Spleen (tissue), 11 donors: ENCODE data around the gene ERGIC2. TPM values are rescaled to one million over a fixed set of nuclear protein-coding genes. Genes with fewer than 3 reads are reported as not detected.
"Not testable (repeated sequence)": the region's sequence is repeated elsewhere in the genome, so short reads cannot be mapped to it uniquely, and the experiment has no call there.

Source experiments
- DNase-seq: peaks from one replicate; pipeline ENCODE4 v3.0.0-alpha.2; 2020
- H3K27ac ChIP-seq, 8 donors: fragments of 200-600 bp; sonication (generic) in 7 of 8; 1 replicate in 4 of 8; 2 replicates in 4 of 8; pipeline versions ENCODE4 v1.5.0 to v1.8.0; 2016 to 2021; ENCODE audit warnings: inconsistent platforms in 4 of 8, mild to moderate bottlenecking in 4 of 8, moderate library complexity in 1 of 8
- H3K27me3 ChIP-seq, 7 donors: fragments of 200-600 bp; sonication (generic) in 6 of 7; replicated peaks in 1 of 7; 1 replicate in 4 of 7; 2 replicates in 3 of 7; pipeline versions ENCODE4 v1.5.0 to v1.8.0; 2016 to 2021; ENCODE audit warnings: inconsistent platforms in 3 of 7, mild to moderate bottlenecking in 1 of 7
- H3K36me3 ChIP-seq, 6 donors: fragments of 200-600 bp; sonication (generic) in 5 of 6; 1 replicate in 4 of 6; 2 replicates in 2 of 6; pipeline versions ENCODE4 v1.5.0 to v1.8.0; 2016 to 2021; ENCODE audit warnings: inconsistent platforms in 2 of 6
- H3K4me1 ChIP-seq, 6 donors: fragments of 200-600 bp; sonication (generic) in 5 of 6; 1 replicate in 3 of 6; 2 replicates in 3 of 6; pipeline versions ENCODE4 v1.5.0 to v1.8.0; 2016 to 2021; ENCODE audit warnings: inconsistent platforms in 3 of 6
- H3K4me3 ChIP-seq, 8 donors: fragments of 200-600 bp; sonication (generic) in 7 of 8; 1 replicate in 4 of 8; 2 replicates in 4 of 8; pipeline versions ENCODE4 v1.5.0 to v1.8.0; 2016 to 2021; ENCODE audit warnings: inconsistent platforms in 4 of 8, mild to moderate bottlenecking in 4 of 8, moderate library complexity in 2 of 8
- H3K9me3 ChIP-seq, 8 donors: fragments of 200-600 bp; sonication (generic) in 7 of 8; 1 replicate in 4 of 8; 2 replicates in 4 of 8; pipeline versions ENCODE4 v1.5.0 to v1.8.0; 2016 to 2021; ENCODE audit warnings: inconsistent platforms in 4 of 8
- CTCF ChIP-seq, 11 experiments: fragments of 200-600 bp in 7 of 11; fragments of 450-650 bp in 4 of 11; sonication (generic) in 4 of 11; IDR thresholded peaks in 8 of 11; conservative IDR thresholded peaks in 3 of 11; 1 replicate in 7 of 11; 2 replicates in 4 of 11; pipeline versions ENCODE4 v1.4.0 to v1.8.0; 2016 to 2021; ENCODE audit warnings: antibody characterized with exemption in 11 of 11, inconsistent platforms in 4 of 11, mild to moderate bottlenecking in 1 of 11
- POLR2A ChIP-seq, 3 donors: fragments of 450-650 bp; IDR thresholded peaks; one replicate each; pipeline ENCODE4 v1.5.1; 2017; ENCODE audit warnings: antibody characterized with exemption in 3 of 3, mild to moderate bottlenecking in 1 of 3
- POLR2AphosphoS5 ChIP-seq, 3 donors: sonication (generic); formaldehyde crosslinking; IDR thresholded peaks; one replicate each; pipeline ENCODE4 v1.5.1; 2017; ENCODE audit warnings: antibody characterized with exemption in 3 of 3
- WGBS, 5 donors: extraction: QIAGEN DNeasy Blood & Tissue Kit in 3 of 5; methylation state at CpG; one replicate each; pipeline versions ENCODE4 v1.1.5 to v1.1.7; 2013 to 2018; 5-methylcytosine and 5-hydroxymethylcytosine counted together
- intact Hi-C: fragments of 100-400 bp; cut with DNase I; formaldehyde crosslinking; loops from one replicate; pipeline ENCODE4 v1.15.0; 2023; ENCODE audit warnings: low total_unique reads
- polyA plus RNA-seq, 3 donors: library from polyadenylated mRNA; stranded (reverse); fragments of 200-250 nt; gene quantifications; one replicate each; pipeline ENCODE4 v1.2.1, GENCODE V29; 2013
- total RNA-seq, 7 donors: library from RNA; depleted of rRNA in 3 of 7; stranded (reverse); fragments of >200 nt in 3 of 7; fragmentation: NEBNext Ultra II Directional in 4 of 7; extraction: Animal tissue kit (Norgen Biotek cat#: 25700) in 4 of 7; gene quantifications; one replicate each; pipeline versions ENCODE4 v1.1.0 to v1.2.1, GENCODE V29; 2016 to 2021
- donor health status: healthy with polysubstance abuse.
- donor health status: DM: no; HTN: no; CAD: no; lungs with moderate emphysema.
- donor health status: DM: no; HTN: no; CAD: no.
- donor health status: Bipolar disorder and iron deficiency.
- donor health status: healthy.
- donor health status: DM: no; HTN: no; CAD: no.
- donor health status: DM: yes; HTN: yes; CAD: no.

Gene ERGIC2
- total and polyA plus RNA-seq, 10 donors: 26.6 to 65.2 (median 51.2) TPM

DNA sequence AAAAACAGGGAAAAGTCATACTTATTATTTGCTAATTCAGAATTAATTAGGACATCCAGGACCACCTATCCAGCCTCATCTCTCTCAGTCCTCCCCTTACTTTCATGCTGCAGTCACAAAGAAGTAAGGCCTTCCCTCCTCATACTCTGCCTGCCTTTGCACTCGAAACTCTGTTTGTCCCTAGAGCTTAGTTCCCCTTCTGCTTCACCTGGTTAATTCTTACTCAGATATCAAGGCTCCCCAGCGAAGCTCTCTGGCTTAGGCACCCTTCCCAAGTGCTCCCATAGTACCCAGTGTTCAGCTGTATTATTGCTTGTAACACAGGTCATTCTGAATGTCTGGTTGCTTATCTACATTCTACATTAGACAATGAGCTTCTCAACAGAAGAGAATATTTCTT lies 81.3 kb downstream of the ERGIC2 start:
- no peak for TF ChIP-seq POLR2AphosphoS5 (IDR thresholded peaks at IDR 0.05)
- no peak for TF ChIP-seq CTCF (IDR thresholded peaks at IDR 0.05 in 8 of 11, conservative IDR thresholded peaks at IDR 0.05 in 3 of 11)
- no peak for TF ChIP-seq POLR2A (IDR thresholded peaks at IDR 0.05)
- no peak for DNase-seq
- peaks cover 0 to 46% (median 0%) of the 10 kb centered on the region in 6 donors for H3K36me3 ChIP-seq
- 35 to 70% (median 61%) methylated on average over 2 of the region's 2 CpGs for WGBS, 5 donors
- H3K27me3 ChIP-seq: no peaks in the 10 kb centered on the region
- no peaks in the 10 kb centered on the region for H3K9me3 ChIP-seq
- H3K4me3 ChIP-seq: no peak overlapping the region
- intact Hi-C loops: no loop called here
- no peaks in the 10 kb centered on the region for H3K4me1 ChIP-seq
- no peak overlapping the region for H3K27ac ChIP-seq

DNA sequence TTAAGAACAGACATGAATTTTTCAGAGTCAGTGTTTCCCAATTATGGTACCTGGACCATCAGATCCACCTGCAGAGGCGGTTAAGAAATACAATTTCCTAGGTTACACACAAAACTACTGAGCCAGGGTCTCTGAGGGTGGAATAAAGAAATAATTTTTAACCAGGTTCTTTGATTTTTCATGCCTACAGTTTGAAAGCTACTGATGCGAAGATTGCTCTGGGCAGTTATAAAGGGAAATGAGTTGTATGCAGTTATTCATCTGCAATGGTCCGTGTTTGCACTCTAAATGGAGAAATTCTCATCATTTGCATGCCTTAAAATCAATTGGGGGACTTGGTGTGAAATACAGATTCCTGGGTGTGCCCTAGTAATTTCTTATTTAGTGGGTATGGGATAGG lies 89.7 kb downstream of the ERGIC2 start:
- no peak overlapping the region for H3K27ac ChIP-seq
- WGBS, 5 donors: 67 to 85% (median 77%) methylated on average over 3 of the region's 3 CpGs

GRCh38 chr12:29290475-29290874 lies 90.5 kb downstream of the ERGIC2 start:
- H3K27ac ChIP-seq, H3K4me3 ChIP-seq, DNase-seq, H3K4me1 ChIP-seq, intact Hi-C loops, H3K36me3 ChIP-seq, H3K9me3 ChIP-seq, H3K27me3 ChIP-seq: not testable (repeated sequence)

More for the DNA sequence above, 89.7 kb downstream of the ERGIC2 start:
- Histone ChIP-seq H3K9me3 (peaks cover 0 to 6% (median 0%) of the 10 kb centered on the region in 8 donors), H3K27me3 (no peaks in the 10 kb centered on the region), H3K4me3 (no peak overlapping the region), H3K36me3 (peaks cover 0 to 2% (median 0%) of the 10 kb centered on the region in 6 donors), H3K4me1 (no peaks in the 10 kb centered on the region)
- intact Hi-C loops: no loop called here
- TF ChIP-seq POLR2AphosphoS5 (IDR thresholded peaks at IDR 0.05) (no peak), POLR2A (IDR thresholded peaks at IDR 0.05) (no peak), CTCF (IDR thresholded peaks at IDR 0.05 in 8 of 11, conservative IDR thresholded peaks at IDR 0.05 in 3 of 11) (no peak)
- no peak for DNase-seq

GRCh38 chr12:29288031-29288430 lies 92.9 kb downstream of the ERGIC2 start:
- no peaks in the 10 kb centered on the region for H3K36me3 ChIP-seq
- no peaks in the 10 kb centered on the region for H3K4me1 ChIP-seq
- intact Hi-C loops: no loop called here

More at GRCh38 chr12:29288031-29288430, 92.9 kb downstream of the ERGIC2 start:
- no peak overlapping the region for H3K27ac ChIP-seq
- no peak for TF ChIP-seq POLR2AphosphoS5 (IDR thresholded peaks at IDR 0.05)
- TF ChIP-seq POLR2A (IDR thresholded peaks at IDR 0.05): no peak
- TF ChIP-seq CTCF (IDR thresholded peaks at IDR 0.05 in 8 of 11, conservative IDR thresholded peaks at IDR 0.05 in 3 of 11): no peak
- peaks cover 0 to 6% (median 0%) of the 10 kb centered on the region in 8 donors for H3K9me3 ChIP-seq
- H3K4me3 ChIP-seq: no peak overlapping the region
- no peak for DNase-seq
- no peaks in the 10 kb centered on the region for H3K27me3 ChIP-seq
